PFSK-1 (cell line): ENCODE measurements around the gene CRADD.

ENCODE experiments used
- FOXP2 ChIP-seq: optimal IDR thresholded peaks from 2 replicates; pipeline ENCODE3; 2011; ENCODE audit warnings: borderline replicate concordance, control low read depth, inconsistent platforms; ENCODE audit not compliant: insufficient read depth; ENCODE audit errors: extremely low read length, extremely low read depth
- POLR2AphosphoS5 ChIP-seq: IDR thresholded peaks from 2 replicates; pipeline ENCODE4 v1.6.1; 2012; ENCODE audit warnings: low read depth, mild to moderate bottlenecking, control low read depth, low read length, moderate library complexity
- SIN3A ChIP-seq: IDR thresholded peaks from 2 replicates; pipeline ENCODE4 v1.6.1; 2012; ENCODE audit warnings: mild to moderate bottlenecking, low read length, moderate library complexity, borderline replicate concordance; ENCODE audit not compliant: insufficient read depth
- TAF1 ChIP-seq: IDR thresholded peaks from 2 replicates; pipeline ENCODE4 v1.6.1; 2012; ENCODE audit warnings: low read length, control low read depth, borderline replicate concordance; ENCODE audit not compliant: insufficient read depth
- TF ChIP-seq, protein P1 (sequence below), 2 experiments: IDR thresholded peaks; 2 replicates each; pipeline versions ENCODE4 v1.6.1 to v1.8.0; 2011 to 2012; ENCODE audit warnings: low read depth in 2 of 2, low read length in 2 of 2, control low read depth in 1 of 2, inconsistent platforms in 1 of 2, mild to moderate bottlenecking in 1 of 2, moderate library complexity in 1 of 2; ENCODE audit not compliant: insufficient read depth in 1 of 2

The CRADD gene

DNA sequence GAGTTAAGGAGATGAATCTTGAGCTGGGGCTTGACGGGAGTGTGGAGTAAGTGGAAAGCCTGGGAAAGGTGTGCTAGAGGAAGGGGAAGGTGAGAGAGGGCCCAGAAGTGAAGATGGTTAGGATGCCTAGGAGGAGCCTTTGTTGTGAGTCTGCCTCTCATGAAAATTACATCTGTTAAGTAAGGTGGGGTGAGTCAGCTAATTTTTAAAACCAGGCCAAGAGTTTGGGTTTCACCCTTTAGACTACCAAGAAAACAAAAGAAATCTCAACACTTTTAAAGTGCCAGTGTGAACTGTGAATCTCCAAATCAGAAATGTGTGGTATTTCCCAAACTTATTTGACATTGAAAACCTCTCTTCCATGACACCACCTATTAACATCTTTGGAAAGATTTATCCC lies 185.2 kb downstream of the CRADD start:
- TF ChIP-seq POLR2AphosphoS5 = no peak
- TF ChIP-seq TAF1 = no peak

DNA sequence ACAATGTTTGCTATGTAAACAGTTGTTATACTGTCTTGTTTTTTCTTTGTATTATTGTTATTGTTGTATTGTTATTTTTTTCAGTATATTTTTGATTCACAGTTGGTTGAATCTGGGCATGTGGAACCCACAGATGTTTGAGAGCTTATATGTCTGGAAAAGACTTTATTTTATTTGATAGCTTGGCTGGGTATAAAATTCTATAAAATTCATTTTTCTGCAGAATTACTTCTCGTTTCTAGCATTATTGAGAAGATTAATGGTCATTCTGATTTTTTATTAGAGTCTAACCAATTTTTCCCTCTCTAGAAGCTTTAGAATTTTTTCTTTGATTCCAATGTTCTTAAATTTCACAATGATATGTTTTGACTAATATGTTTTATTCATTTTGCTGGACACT lies 188.6 kb downstream of the CRADD start:
- TF ChIP-seq SIN3A (no peak), TAF1 (no peak), POLR2AphosphoS5 (no peak), FOXP2 (no peak)
- TF ChIP-seq, protein P1, sequence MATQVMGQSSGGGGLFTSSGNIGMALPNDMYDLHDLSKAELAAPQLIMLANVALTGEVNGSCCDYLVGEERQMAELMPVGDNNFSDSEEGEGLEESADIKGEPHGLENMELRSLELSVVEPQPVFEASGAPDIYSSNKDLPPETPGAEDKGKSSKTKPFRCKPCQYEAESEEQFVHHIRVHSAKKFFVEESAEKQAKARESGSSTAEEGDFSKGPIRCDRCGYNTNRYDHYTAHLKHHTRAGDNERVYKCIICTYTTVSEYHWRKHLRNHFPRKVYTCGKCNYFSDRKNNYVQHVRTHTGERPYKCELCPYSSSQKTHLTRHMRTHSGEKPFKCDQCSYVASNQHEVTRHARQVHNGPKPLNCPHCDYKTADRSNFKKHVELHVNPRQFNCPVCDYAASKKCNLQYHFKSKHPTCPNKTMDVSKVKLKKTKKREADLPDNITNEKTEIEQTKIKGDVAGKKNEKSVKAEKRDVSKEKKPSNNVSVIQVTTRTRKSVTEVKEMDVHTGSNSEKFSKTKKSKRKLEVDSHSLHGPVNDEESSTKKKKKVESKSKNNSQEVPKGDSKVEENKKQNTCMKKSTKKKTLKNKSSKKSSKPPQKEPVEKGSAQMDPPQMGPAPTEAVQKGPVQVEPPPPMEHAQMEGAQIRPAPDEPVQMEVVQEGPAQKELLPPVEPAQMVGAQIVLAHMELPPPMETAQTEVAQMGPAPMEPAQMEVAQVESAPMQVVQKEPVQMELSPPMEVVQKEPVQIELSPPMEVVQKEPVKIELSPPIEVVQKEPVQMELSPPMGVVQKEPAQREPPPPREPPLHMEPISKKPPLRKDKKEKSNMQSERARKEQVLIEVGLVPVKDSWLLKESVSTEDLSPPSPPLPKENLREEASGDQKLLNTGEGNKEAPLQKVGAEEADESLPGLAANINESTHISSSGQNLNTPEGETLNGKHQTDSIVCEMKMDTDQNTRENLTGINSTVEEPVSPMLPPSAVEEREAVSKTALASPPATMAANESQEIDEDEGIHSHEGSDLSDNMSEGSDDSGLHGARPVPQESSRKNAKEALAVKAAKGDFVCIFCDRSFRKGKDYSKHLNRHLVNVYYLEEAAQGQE (IDR thresholded peaks at IDR 0.05; ENCODE audit: insufficient read depth in 1 of 2, low read depth in 2 of 2, low read length in 2 of 2) = no peak

DNA sequence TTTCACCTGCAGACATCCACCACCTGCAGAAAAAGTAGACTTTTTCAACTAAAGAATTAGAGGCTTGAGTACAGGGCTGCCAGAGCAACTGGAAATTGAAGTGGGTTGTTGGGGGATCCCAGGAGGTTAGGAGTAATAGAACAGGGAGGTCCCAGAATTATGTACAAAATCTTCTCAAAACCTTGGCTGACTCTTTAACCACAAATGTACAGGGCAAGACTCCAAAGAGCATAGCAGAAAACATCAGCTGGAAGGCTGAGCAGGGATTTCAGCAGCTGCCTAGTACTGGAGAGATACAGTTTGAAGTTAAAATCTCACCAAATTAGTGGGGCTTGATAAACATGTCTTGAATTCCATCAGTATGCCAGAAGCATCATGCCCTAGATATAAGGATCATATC lies 191.6 kb downstream of the CRADD start:
- no peak for TF ChIP-seq FOXP2
- no peak for TF ChIP-seq TAF1
- TF ChIP-seq POLR2AphosphoS5 = no peak
- TF ChIP-seq, protein P1 (IDR thresholded peaks at IDR 0.05; ENCODE audit: insufficient read depth in 1 of 2, low read depth in 2 of 2, low read length in 2 of 2) = no peak
- TF ChIP-seq SIN3A = no peak

DNA sequence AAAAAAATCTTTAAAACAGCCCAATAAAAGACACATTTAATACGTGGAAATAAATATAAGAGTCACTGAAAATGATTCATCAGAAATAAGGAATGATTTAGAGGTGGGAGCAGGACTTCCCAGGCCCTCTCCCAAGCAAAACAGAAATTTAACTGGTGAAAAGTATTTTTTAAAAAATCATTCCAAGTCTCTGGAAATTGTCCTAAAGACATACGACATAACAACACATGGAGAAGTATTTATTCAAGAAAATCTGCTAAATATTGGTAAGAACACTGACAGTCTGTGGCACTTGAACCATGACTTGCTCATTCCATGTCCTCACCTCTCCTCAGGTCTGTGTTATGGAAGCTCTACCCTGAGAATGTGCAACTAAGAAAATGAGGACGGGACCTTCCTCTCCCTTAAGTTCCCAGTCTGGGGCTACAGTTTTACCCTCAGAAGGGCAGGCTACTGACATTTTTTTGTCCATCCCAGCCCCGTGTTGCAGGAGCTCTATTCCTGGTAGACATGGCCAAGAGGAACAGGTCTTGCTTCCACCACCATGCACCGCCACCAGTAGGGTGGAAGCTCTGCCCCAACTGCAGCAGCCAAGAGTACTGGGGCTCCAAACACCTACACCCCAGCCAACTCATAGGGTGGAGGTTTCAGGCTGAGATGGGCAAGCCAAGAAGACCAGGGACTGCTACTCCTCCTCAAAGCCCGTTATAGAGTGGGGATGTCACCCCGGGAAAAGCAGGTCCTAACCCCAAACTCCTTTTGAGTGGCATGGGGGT lies 193.0 kb downstream of the CRADD start:
- TF ChIP-seq, protein P1 (IDR thresholded peaks at IDR 0.05; ENCODE audit: insufficient read depth in 1 of 2, low read depth in 2 of 2, low read length in 2 of 2) = no peak
- TF ChIP-seq TAF1 (no peak), POLR2AphosphoS5 (no peak), FOXP2 (no peak), SIN3A (no peak)

DNA sequence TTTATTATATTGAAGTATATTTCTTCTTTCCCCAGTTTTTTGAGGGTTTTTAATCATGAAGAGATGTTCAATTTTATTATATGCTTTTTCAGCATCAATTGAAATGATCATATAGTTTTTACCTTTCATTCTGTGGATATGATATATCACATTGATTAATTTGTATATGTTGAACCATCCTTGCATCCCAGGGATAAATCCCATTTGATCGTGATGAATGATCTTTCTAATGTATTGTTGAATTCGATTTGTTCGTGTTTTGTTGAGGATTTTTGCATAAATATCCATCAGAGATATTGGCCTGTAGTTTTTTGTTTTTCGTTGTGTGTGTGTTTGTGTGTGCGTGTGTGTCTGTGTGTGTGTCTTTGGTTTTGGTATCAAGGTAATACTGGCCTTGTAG lies 196.4 kb downstream of the CRADD start:
- TF ChIP-seq, protein P1 (IDR thresholded peaks at IDR 0.05; ENCODE audit: insufficient read depth in 1 of 2, low read depth in 2 of 2, low read length in 2 of 2) = no peak
- TF ChIP-seq POLR2AphosphoS5 = no peak
- no peak for TF ChIP-seq FOXP2
- TF ChIP-seq TAF1 = no peak
- TF ChIP-seq SIN3A = no peak
